ENCODE measurements around the gene TRAPPC3L. TPM values are rescaled to one million over a fixed set of nuclear protein-coding genes. Genes with fewer than 3 reads are reported as not detected.

The TRAPPC3L gene
- total and polyA plus RNA-seq, 10 donors: 0.33 to 6.3 (median 2.9) TPM

DNA sequence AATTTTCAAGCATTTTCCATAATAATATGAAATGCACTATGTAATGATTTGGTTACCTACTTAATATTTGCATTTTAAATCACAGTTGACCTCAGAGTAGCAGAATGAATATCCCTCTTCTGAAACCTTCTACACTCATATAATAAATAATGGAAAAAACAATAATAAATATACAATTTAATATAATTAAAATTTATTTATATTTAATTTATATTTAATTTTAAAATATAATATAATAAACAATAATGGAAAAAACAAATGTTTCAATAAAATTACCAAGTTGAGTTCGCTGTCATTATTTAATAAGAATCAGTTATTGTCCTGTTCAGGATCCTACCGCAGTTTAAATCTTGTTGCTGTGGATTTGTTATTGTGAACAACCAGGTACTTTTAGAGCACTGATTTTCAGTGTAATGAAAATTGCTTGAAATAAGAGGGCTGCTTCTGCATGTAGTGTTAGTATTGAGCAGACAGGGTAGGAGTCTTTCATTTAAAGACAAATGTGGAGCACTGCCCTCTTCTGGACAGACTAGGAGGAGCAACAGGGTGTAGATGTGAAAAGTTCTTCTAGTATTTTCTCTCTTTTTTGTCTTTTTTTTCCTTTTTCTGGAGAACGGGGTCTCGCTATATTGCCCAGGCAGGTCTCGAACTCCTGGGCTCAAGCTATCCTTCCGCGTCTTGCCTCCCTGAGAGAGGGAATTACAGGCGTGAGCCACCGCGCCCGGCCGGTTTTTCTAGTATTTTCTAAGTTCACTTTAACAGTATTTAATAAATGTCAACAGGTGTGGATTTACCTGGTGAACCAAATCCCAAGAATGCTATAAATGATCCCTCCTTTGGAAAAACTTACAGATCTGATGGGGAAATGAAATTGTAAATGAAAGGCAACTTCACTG lies 13.6 kb downstream of the TRAPPC3L start:
- 82 to 88% (median 84%) methylated on average over 12 of the region's 12 CpGs for WGBS, 5 donors
- H3K4me3 ChIP-seq: no peak overlapping the region

DNA sequence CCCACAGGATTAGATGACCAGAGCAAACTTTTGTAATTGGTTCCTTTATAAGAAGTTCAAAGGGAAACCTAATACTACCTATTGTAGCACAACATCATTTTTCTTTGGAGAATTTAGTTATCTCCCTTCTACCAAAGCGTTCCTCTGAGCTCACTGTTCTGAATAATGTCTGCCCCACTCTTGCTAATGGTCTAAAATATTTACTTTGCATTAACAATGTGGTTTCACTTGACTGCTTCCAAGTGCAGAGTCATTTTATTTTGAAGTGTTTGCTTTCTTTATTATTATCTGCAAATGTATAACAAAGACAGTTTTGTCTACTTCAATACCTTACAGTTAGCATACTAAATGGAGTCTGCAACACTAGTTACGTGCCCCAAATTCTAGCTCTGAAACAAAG lies 15.0 kb downstream of the TRAPPC3L start:
- Histone ChIP-seq H3K27me3 (replicated peaks in 1 of 7) (no peaks in the 10 kb centered on the region), H3K9me3 (no peaks in the 10 kb centered on the region), H3K36me3 (no peaks in the 10 kb centered on the region), H3K4me3 (no peak overlapping the region), H3K27ac (peak overlapping the region in 1 of 8 donors; percentile 18), H3K4me1 (peaks cover 0 to 29% (median 13%) of the 10 kb centered on the region in 6 donors)
- TF ChIP-seq POLR2A (IDR thresholded peaks at IDR 0.05): no peak
- no peak for TF ChIP-seq POLR2AphosphoS5 (IDR thresholded peaks at IDR 0.05)
- TF ChIP-seq, protein P1, sequence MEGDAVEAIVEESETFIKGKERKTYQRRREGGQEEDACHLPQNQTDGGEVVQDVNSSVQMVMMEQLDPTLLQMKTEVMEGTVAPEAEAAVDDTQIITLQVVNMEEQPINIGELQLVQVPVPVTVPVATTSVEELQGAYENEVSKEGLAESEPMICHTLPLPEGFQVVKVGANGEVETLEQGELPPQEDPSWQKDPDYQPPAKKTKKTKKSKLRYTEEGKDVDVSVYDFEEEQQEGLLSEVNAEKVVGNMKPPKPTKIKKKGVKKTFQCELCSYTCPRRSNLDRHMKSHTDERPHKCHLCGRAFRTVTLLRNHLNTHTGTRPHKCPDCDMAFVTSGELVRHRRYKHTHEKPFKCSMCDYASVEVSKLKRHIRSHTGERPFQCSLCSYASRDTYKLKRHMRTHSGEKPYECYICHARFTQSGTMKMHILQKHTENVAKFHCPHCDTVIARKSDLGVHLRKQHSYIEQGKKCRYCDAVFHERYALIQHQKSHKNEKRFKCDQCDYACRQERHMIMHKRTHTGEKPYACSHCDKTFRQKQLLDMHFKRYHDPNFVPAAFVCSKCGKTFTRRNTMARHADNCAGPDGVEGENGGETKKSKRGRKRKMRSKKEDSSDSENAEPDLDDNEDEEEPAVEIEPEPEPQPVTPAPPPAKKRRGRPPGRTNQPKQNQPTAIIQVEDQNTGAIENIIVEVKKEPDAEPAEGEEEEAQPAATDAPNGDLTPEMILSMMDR (IDR thresholded peaks at IDR 0.05 in 8 of 11, conservative IDR thresholded peaks at IDR 0.05 in 3 of 11): no peak
- 75 to 91% (median 88%) methylated on average over 2 of the region's 2 CpGs for WGBS, 5 donors
- intact Hi-C loops (cut with DNase I; ENCODE audit: low total_unique reads): loop anchor here (5.0 kb wide), 2 partner anchors 88 to 248 kb away; no protein-coding TSS in a partner anchor
- no peak for DNase-seq

More for the DNA sequence above, 13.6 kb downstream of the TRAPPC3L start:
- no peaks in the 10 kb centered on the region for H3K36me3 ChIP-seq
- intact Hi-C loops (cut with DNase I; ENCODE audit: low total_unique reads): loop anchor here (5.0 kb wide), 2 partner anchors 90 to 250 kb away; no protein-coding TSS in a partner anchor
- DNase-seq: no peak
- H3K27me3 ChIP-seq (replicated peaks in 1 of 7): no peaks in the 10 kb centered on the region
- peaks cover 0 to 31% (median 13%) of the 10 kb centered on the region in 6 donors for H3K4me1 ChIP-seq
- no peak overlapping the region for H3K27ac ChIP-seq
- TF ChIP-seq, protein P1 (IDR thresholded peaks at IDR 0.05 in 8 of 11, conservative IDR thresholded peaks at IDR 0.05 in 3 of 11): peak; percentile 71 to 92 (median 85)
- no peak for TF ChIP-seq POLR2AphosphoS5 (IDR thresholded peaks at IDR 0.05)
- no peaks in the 10 kb centered on the region for H3K9me3 ChIP-seq

DNA sequence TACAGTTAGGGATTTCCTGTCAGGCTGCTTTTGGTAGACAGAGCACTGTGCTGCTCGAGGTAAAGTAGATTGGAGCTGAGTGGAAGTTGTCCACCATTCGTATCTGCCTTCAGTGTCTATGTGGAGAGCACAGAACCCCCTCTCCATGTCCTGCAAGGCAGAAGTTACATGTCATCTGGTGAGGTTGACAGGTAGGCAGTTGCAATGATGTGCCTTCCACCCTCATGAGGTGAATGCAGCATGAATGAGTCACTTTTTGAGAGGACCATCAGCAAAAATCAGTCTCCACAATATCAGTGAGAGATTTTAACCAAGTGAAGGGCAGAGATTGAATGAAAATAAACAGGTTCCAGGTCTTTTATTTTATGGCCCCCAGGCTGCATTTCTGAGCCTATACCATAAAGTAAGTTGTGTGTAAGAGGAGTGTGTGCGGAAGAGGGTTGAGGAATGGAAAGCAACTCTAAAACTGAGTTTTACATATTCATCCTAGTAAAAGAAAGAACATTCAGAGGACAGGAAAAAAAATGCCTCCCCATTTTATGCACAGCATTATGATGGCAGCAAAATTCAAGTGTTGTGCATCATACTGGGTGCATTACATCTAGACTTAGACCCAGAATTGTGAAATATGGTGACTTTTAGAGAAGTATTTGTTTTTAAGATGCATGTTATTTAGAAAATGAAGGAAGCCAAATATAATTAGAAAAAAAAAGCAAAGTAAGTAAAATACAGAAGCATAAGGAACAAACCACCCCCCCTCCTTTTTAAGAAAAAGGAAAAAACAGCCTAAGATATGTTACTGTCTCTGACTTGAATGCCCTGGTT lies 15.8 kb downstream of the TRAPPC3L start:
- TF ChIP-seq, protein P1 (IDR thresholded peaks at IDR 0.05 in 8 of 11, conservative IDR thresholded peaks at IDR 0.05 in 3 of 11): no peak
- TF ChIP-seq POLR2AphosphoS5 (IDR thresholded peaks at IDR 0.05) (no peak), POLR2A (IDR thresholded peaks at IDR 0.05) (no peak)
- DNase-seq: no peak
- H3K4me1 ChIP-seq: peaks cover 0 to 29% (median 13%) of the 10 kb centered on the region in 6 donors
- intact Hi-C loops (cut with DNase I; ENCODE audit: low total_unique reads): loop anchor here (5.0 kb wide), 2 partner anchors 87 to 247 kb away; no protein-coding TSS in a partner anchor
- 41 to 81% (median 69%) methylated on average over 3 of the region's 3 CpGs for whole genome bisulfite sequencing, 5 donors
- H3K9me3 ChIP-seq: no peaks in the 10 kb centered on the region
- H3K36me3 ChIP-seq: no peaks in the 10 kb centered on the region
- H3K27ac ChIP-seq: peak overlapping the region in 1 of 8 donors; percentile 18
- no peaks in the 10 kb centered on the region for H3K27me3 ChIP-seq (replicated peaks in 1 of 7)
- H3K4me3 ChIP-seq: no peak overlapping the region
